Cardiac muscle cell (in vitro differentiated cells and primary cell): ENCODE results near the gene FGD3. TPM values are rescaled to one million over a fixed set of nuclear protein-coding genes. Genes with fewer than 3 reads are reported as not detected.

Experiments
- DNase-seq, 2 donors: peaks; one replicate each; pipeline versions ENCODE4 v3.0.0 to v3.0.0-alpha.2; 2010 to 2017; ENCODE audit warnings: low read depth in 1 of 2, low spot score in 1 of 2
- H3K27ac ChIP-seq: fragments of 200-600 bp; sonication (generic); 2 replicates; pipeline ENCODE4 v1.5.1; 2016
- H3K27me3 ChIP-seq: fragments of 200-600 bp; sonication (generic); 2 replicates; pipeline ENCODE4 v1.6.0; 2016; ENCODE audit warnings: control low read depth
- H3K36me3 ChIP-seq: fragments of 200-600 bp; sonication (generic); 2 replicates; pipeline ENCODE4 v1.5.1; 2016; ENCODE audit warnings: control low read depth
- H3K4me1 ChIP-seq: fragments of 200-600 bp; sonication (generic); 2 replicates; pipeline ENCODE4 v1.8.1; 2017; ENCODE audit warnings: low read depth, mild to moderate bottlenecking, mixed run types
- H3K4me3 ChIP-seq: fragments of 200-600 bp; sonication (generic); 2 replicates; pipeline ENCODE4 v1.5.1; 2016; ENCODE audit warnings: mild to moderate bottlenecking
- H3K9me3 ChIP-seq: fragments of 200-600 bp; sonication (generic); 2 replicates; pipeline ENCODE4 v1.5.1; 2017; ENCODE audit warnings: low read depth, mild to moderate bottlenecking, control low read depth
- polyA plus RNA-seq: library from polyadenylated mRNA; unstranded; fragments of >200 nt; fragmentation: Nextera tagmentation; extraction: Ambion mirVana; gene quantifications from 2 replicates; pipeline ENCODE4 v1.2.1, GENCODE V29; 2016
- total RNA-seq: library from RNA; depleted of rRNA; stranded (reverse); fragments of >200 nt; gene quantifications from 2 replicates; pipeline ENCODE4 v1.2.3, GENCODE V29; 2016
- TF ChIP-seq, protein P1 (sequence below): IDR thresholded peaks from 2 replicates; pipeline ENCODE4 v1.5.1; 2012; ENCODE audit warnings: low read depth, mild to moderate bottlenecking, low read length

The FGD3 gene
- total and polyA plus RNA-seq, 2 experiments from 2014 or later = 0.18 TPM; not detected in 1

DNA sequence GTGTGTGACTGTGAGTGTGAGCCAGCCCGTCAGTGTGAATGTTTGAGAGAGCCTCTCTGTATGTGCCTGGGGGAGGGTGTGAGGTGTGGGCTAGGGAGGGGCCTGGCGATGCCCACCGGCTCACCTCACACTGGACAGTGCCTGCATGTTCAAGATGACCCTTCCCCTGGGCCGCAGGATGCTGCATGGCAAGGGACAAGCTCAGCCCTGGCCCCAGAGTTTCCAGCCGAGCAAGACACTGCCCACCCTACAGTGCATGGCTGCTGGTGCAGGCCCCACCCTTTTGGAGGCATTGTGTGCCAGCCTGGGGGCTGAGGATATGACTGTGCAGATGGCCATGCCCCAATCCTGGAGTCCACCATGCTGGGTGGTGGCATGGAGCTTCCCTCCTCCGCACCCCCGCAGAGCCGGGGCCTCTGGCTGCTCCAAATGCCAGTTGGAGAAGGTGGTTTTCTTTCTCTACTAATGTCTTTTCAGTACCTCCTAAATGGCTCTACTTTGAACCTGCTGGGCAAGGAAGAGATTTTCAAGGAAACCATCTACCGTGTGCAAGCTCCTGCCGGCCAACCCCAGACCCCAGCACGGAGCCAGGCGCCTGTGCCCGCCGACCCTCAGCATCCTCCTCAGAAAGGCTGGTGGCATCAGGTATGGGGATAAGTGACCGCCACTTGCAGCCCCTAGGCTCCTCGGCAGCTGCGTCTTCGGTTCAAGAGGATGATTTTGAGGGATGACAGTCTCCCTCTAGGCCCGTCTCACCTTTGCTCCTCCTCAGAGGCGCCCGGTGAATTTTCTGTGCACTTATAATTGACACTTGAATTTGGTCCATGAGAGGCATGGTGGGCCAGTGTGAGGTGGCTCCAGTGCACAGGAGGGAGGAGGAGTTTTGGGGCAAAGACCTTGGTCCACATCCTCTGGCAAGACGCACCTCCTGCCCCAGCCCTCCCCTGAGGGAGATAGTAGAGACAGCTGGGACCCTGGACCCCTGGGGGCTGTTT is 27.7 kb downstream of the FGD3 start:
- no peaks in the 10 kb centered on the region for H3K36me3 ChIP-seq
- H3K4me1 ChIP-seq = no peaks in the 10 kb centered on the region
- H3K27ac ChIP-seq = no peak overlapping the region
- peaks cover 52% of the 10 kb centered on the region for H3K27me3 ChIP-seq
- TF ChIP-seq, protein P1, sequence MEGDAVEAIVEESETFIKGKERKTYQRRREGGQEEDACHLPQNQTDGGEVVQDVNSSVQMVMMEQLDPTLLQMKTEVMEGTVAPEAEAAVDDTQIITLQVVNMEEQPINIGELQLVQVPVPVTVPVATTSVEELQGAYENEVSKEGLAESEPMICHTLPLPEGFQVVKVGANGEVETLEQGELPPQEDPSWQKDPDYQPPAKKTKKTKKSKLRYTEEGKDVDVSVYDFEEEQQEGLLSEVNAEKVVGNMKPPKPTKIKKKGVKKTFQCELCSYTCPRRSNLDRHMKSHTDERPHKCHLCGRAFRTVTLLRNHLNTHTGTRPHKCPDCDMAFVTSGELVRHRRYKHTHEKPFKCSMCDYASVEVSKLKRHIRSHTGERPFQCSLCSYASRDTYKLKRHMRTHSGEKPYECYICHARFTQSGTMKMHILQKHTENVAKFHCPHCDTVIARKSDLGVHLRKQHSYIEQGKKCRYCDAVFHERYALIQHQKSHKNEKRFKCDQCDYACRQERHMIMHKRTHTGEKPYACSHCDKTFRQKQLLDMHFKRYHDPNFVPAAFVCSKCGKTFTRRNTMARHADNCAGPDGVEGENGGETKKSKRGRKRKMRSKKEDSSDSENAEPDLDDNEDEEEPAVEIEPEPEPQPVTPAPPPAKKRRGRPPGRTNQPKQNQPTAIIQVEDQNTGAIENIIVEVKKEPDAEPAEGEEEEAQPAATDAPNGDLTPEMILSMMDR = no peak
- no peak overlapping the region for H3K4me3 ChIP-seq
- DNase-seq = no peak
- no peaks in the 10 kb centered on the region for H3K9me3 ChIP-seq

DNA sequence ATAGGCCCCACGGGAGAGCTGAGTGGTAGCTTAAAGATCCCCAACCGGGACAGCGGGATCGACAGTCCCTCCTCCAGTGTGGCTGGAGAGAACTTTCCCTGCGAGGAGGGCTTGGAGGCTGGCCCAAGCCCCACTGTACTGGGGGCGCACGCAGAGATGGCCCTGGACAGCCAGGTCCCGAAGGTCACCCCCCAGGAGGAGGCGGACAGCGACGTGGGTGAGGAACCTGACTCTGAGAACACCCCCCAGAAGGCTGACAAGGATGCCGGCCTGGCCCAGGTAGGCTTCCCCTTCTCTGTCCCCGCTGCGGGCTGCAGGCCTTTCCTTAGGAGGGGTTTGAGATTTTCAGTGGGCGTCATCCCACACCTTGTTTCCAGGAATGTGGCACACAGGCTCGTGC is 29.1 kb downstream of the FGD3 start:
- no peaks in the 10 kb centered on the region for H3K36me3 ChIP-seq
- TF ChIP-seq, protein P1 = no peak
- H3K4me3 ChIP-seq = no peak overlapping the region
- no peak overlapping the region for H3K27ac ChIP-seq
- no peak for DNase-seq
- no peaks in the 10 kb centered on the region for H3K9me3 ChIP-seq
- H3K4me1 ChIP-seq = no peaks in the 10 kb centered on the region
- H3K27me3 ChIP-seq = peaks cover 39% of the 10 kb centered on the region

DNA sequence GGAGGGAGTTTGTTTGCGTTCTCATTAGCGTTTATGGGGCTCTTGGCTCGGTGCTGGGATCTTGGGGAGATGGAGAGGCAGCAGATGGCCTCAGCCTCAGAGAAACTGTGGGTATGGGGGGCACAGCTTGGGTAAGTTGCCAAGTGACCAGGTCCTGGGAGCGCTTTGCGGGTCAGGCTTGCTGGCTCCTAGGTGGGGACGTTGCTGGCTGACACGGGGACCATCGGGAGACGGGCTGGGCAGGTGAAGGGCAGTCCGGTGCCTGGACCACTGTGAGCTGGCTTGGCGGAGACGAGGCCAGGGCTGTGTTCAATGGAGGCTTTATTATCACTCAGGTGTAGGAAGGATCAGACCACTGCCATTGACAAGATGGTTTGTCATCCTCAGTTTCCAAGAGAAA is 30.0 kb downstream of the FGD3 start:
- Histone ChIP-seq H3K27me3 (peaks cover 34% of the 10 kb centered on the region), H3K4me1 (no peaks in the 10 kb centered on the region), H3K4me3 (no peak overlapping the region), H3K9me3 (no peaks in the 10 kb centered on the region), H3K36me3 (no peaks in the 10 kb centered on the region), H3K27ac (no peak overlapping the region)
- TF ChIP-seq, protein P1 = no peak
- DNase-seq = no peak

DNA sequence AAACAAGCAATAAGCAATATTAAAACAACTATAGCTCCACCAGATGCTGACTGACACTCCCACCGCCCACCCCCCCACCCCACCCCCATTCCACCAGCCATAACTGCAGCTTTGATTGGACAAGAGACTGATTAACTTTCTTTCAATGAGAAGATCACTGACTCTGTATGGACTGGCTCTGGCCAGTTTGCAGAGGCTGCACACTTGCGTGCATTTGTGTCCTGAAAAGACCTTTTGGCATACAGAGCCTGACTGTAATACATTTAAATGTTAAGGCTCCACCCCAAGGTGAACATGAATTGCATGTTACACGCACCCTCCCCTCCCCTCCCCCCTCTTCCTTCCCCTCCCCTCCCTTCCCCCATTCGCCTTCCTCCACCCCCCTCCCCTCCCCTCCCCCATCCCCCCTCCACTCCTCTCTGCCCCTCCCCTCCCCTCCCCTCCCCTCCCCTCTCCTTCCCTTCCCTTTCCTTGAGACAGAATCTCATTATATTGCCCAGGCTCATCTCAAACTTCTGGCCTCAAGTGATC is 31.1 kb downstream of the FGD3 start:
- H3K4me3 ChIP-seq = no peak overlapping the region
- H3K36me3 ChIP-seq = no peaks in the 10 kb centered on the region
- TF ChIP-seq, protein P1 = no peak
- H3K9me3 ChIP-seq = no peaks in the 10 kb centered on the region
- H3K4me1 ChIP-seq = no peaks in the 10 kb centered on the region
- DNase-seq = no peak
- peaks cover 31% of the 10 kb centered on the region for H3K27me3 ChIP-seq
- H3K27ac ChIP-seq = no peak overlapping the region

DNA sequence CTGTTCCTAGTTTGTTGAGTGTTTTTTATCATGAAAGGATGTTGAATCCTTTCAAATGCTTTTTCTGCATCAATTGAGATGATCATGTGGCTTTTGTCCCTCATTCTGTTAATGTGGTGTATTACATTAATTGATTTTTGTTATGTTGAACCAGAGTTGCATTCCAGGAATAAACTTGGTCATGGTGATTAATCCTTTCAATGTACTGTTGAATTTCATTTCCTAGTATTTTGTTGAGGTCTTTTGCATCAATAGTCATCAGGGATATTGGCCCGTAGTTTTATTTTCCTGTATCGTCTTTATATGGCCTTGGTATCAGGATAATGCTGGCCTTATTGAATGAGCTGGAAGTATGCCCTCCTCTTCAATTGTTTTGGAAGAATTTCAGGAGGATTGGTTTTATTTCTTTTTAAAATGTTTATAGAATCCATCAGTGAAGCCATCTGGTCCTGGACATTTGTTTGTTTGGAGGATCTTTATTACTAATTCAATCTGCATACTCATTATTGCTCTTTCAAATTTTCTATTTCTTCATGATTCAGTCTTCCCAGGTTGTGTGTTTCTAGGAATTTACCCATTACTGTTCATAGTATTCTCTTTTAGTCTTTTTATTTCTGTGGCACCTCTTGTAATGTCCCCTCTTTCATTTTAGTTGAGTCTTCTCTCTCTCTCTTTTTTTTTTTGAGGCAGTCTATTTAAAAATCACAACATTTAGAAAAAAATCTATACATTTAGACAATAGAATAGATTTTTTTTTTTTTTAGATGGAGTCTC is 32.1 kb downstream of the FGD3 start:
- H3K36me3 ChIP-seq = no peaks in the 10 kb centered on the region

More for the DNA sequence above, 32.1 kb downstream of the FGD3 start:
- no peaks in the 10 kb centered on the region for H3K4me1 ChIP-seq
- no peak overlapping the region for H3K27ac ChIP-seq
- H3K27me3 ChIP-seq = peaks cover 21% of the 10 kb centered on the region
- H3K4me3 ChIP-seq = no peak overlapping the region
- no peaks in the 10 kb centered on the region for H3K9me3 ChIP-seq
- no peak for DNase-seq
- TF ChIP-seq, protein P1 = no peak
